SHP77 (cell line): Measurements from ENCODE around the gene AHNAK.
A peak's percentile ranks its signal among the peaks of the same experiment; 100 is the strongest.
"Not testable (repeated sequence)": the region's sequence is repeated elsewhere in the genome, so short reads cannot be mapped to it uniquely, and the experiment has no call there.

ENCODE experiments used
- DNase-seq, 2 experiments: peaks; one replicate each; lab custom pipeline; 2025; lab: John Stamatoyannopoulos, UW

Gene AHNAK

DNA sequence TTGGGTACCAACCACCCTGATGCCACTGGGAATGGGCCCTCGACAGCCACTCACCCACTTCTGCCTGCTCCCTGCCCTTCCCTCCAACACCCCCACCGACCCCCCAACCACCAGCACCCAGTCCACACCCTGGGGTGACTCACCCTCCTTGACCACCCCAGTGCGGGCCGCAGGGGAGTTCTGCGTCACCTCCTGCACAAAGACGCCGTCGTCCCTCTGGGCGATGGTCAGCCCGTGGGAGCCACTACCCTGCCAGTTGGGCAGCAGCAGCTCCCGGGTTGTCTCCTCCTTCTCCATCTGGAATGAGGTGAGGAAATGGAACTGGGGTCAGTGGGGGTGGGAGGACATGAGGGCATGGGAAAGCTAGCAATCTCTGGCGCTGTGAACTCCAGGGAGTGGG is 10.8 kb downstream of the AHNAK start:
- DNase-seq = no peak

DNA sequence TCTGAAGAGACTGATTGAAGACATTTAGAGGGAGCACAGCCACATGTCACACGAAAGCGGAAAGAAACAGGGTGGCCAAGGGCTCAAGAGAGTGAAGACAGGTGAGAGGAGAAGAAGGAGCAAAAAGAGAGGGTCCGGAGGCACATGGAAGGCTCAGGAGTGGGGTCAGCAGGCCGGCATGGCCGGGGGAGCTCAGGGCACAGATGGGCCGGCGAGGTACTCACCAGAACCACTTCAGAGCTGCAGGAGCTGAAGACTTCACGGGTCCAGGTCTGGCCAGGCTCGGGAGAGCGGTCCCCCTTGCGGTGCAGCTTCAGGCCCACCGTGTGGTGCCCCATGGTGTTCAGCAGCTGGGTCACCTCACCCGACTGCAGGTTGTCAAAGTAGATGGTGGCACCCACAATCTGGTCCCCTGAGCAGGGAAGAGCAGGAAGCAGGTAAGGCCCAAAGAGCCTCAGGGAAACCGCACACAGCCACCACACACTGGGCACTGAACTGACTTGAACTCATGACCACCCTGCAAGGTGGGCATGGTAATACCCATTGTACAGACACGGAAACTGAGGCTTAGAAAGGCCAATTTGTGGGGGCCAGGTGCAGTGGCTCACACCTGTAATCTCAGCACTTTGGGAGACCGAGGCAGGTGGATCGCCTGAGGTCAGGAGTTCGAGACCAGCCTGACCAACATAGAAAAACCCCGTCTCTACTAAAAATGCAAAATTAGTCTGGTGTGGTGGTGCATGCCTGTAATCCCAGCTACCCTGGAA is 11.6 kb downstream of the AHNAK start:
- no peak for DNase-seq

- DNase-seq = no peak
Measured at GRCh38 chr11:62532096-62532495, 14.5 kb downstream of the AHNAK start.

DNA sequence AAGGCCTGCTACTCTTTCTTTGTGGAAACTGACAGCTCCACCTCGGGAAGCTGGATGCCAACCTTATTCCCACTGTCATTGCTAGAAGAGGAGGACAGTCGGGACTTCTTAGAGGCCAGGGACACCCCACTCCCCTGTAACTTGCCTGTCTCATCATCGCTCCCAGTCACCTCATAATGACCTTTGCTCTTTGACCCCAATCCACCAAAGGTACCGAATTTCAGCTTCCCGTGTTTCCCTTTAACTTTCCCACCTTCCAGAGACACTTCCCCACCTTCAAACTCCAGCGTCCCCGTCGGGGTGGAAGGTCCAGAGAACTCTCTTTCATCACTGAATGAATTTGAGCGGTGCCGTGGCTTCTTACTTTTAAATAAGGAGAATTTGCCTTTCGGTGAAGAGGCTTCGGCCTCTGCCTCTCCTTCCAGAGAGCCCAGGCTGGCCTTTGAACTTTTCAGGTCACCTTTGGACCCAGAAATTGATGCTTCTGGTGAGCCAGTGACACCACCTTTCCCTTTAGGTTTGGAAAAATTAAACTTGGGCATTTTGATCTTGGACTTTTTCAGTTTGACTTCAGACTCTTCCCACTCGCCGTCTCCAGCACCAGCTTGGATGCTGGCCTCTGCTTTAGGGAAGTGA is 29.8 kb downstream of the AHNAK start:
- DNase-seq = no peak

DNA sequence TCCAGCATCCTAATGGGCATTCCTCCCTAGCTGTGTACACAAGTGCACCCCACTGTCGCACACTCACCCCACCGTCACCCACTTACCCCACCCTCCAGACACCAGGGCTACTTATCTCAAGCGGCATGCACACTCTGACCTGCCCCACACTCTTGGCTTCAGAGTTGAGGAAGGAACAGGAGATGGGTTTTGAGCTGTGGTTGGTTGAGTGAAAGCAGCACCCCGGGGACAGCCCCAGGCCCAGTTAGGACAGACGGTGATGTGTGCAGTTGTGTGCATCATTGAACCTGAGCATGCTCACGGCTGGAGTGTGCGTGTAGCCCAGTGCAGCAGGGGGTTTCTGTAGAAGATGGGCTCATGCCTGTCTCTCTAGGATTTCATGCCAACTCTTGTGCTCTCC is 32.5 kb downstream of the AHNAK start:
- DNase-seq = no peak

GRCh38 chr11:62513626-62514025 is 33.0 kb downstream of the AHNAK start:
- DNase-seq = no peak

- DNase-seq = no peak
Measured at GRCh38 chr11:62512961-62513360, 33.6 kb downstream of the AHNAK start.

- DNase-seq = peak; percentile 24 to 62
Measured at GRCh38 chr11:62508336-62509058, 38.1 kb downstream of the AHNAK start.

GRCh38 chr11:62507125-62507422 is 39.5 kb downstream of the AHNAK start:
- DNase-seq = no peak

DNA sequence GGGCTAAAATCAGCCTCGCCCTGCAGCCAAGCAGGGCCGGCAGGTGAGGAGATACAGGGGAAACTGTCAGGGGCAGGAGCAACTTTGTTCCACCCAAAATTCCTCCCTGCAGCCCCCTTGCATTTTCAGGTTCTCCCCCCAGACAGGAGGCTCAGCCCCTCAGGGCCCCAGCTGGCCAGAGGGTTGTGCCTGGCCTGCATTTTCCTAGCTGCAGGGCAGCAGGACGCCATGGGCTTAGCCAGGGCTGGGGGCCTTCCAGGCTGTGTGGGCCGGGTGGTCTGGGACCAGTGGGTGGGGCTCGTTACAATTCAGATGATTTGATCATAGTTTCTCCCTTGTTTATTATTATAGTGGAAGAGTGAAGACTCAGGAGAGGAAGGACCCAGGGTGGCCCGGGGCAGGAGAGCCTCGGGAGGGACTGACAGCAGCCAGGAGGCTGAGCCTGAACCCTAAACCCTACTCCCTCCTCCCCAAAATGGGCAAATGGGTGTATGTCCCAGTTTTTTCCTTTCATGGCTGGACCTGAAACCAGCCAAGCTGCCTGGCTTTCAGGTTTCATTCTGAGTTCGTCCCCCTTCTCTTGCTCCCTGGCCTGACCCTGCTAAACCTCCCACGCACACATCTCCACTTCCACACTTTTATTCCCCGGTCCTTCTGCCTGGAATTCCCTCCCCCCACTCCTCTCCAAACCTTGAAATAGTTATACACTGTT is 40.0 kb downstream of the AHNAK start:
- DNase-seq = no peak

GRCh38 chr11:62505440-62506091 is 41.0 kb downstream of the AHNAK start:
- DNase-seq = no peak

DNA sequence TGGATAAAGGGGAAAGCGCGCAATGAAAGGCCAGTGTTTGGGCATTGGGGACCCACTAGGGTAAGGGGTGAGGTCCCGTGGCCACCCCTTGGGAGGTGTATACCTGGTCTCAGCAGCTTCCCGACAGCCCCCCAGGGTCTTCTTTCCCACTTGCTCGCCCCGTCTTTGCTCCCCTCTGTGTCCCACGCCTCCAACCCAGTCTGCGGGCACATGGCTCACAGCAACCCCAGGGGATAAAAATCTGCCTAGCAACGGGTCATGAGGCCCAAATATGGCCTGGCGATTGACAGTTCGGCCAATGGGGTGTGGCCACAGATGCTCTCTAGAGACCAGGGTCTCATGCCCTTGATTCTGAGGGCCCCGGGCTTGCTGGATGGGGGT is 41.6 kb downstream of the AHNAK start:
- no peak for DNase-seq

DNA sequence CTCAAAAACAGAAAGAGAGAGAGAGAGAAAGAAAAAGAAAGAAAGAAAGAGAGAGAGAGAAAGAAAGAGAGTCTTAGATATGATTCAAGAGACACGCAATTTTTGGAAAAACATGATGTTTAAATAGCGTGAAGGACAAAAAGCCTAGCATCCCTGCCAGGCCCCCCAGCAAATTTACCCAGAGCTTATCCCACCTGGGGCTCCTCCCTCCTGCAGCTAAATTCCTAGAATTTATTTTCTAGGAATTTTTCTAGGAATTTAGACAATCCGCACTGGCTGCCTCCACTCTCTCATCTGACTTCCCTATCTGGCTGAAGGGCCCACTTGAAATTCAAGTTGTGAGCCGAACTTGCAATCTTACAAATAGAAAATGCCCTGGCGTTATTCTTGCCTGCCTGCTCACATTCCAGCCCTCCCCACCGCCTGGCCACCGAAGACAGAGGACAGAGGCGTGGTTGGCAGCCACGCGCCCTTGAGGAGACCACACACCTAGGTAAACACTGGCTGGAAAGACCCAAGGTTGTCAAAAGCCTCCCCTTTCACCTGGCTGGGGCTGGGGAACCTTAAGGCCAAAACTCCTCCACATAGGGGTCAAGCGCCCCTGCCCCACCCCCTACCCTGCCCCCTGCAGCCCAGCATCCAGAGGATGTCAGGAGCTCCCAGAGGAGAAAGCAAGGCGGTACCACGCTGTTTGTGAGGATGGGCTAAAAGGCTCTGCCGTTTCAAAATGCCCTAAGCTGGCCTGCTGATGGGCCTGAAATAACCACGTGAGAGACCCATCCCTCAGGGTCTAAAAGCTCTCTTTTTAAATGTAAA is 42.2 kb downstream of the AHNAK start:
- DNase-seq = no peak

DNA sequence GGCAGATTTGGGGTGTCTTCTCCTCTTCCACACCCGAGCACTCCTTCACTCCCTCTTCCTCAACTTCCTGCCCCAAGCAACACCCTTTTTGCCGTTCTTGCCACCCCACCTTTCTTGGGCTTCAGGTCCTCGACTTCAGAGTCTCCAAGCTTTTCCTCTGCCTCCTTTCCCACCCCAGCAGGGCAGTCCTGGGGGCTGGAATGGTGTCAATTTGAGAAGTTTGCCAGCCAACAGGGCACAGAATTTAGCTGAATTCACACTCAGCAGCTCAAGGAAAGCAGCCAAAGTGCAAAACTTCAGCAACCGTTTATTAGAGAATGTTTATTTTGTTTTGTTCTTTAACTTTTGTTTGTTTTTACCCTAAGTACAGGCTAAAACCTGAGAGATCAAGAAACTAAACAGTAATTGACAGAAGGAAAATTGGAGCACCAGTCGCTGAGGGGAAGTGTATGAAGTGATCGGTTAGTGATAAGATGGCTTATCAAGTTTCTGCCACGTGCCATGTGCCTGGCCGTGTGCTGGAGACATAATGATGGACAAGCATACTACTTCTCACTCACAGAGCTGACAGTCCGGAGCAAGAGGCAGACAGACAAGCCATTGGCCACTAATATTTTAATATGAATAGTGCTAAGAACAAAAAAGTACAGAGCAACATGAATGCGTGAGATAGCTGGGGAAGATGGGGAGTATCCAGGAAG is 44.4 kb downstream of the AHNAK start:
- no peak for DNase-seq

- no peak for DNase-seq
Measured at GRCh38 chr11:62501432-62501891, 45.1 kb downstream of the AHNAK start.

DNA sequence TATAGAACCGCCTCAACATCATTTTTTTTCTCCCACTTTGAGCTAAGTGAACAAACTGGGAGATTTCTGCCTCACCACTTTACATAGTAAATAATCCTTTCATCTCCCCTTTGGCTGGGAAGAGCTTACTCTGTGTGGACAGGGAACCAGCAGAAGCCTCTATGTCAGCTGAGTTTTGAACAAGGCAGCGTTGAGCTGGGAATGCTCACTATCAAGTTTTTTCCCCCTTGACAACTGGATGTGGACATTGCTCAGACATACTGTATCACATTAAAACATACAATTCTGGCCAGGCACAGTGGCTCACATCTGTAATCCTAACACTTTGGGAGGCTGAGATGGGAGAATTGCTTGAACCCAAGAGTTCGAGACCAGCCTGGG is 46.0 kb downstream of the AHNAK start:
- no peak for DNase-seq

DNA sequence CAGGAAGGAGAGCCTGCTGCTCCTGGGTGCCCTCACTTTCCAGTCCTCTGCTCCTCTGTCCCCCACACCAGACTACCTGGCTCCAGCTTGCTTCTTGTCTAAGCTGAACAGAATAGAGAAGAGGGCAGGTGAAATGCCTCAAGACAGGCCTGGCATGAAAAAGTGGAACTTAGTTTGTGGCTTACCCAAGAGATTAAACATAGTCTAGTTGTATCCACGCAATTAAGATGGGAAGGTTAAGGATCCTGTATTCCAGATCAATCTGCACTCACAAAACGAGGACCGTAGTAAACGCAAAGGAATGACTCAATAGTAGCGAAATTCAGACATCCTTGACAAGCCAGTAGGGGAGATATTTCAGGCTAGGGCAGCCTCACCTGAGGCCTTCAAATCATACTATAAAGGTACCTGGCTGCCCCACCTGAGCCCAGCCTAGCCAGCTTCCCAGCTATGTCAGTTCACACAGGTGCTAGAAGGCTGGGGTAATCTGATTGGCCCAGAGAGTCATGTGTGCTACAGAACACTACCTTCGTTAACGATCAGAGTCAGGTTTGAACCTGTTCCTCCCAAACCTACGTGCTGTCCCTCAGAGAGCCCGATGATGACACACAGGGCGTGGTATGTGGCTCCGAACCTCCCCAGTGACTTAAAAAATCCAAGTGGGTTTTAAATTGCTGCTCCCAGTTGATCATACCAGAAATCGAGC is 46.5 kb downstream of the AHNAK start:
- DNase-seq = no peak

GRCh38 chr11:62499311-62499943 is 47.2 kb downstream of the AHNAK start:
- not testable (repeated sequence) for DNase-seq

- no peak for DNase-seq
Measured at GRCh38 chr11:62498492-62499286, 47.9 kb downstream of the AHNAK start.
